NCI-H524 (cell line): ENCODE data around the gene RNU5D-1.
"Not testable (repeated sequence)": the region's sequence is repeated elsewhere in the genome, so short reads cannot be mapped to it uniquely, and the experiment has no call there.

Source experiments
- DNase-seq, 2 experiments: peaks; one replicate each; lab custom pipeline; 2025; lab: John Stamatoyannopoulos, UW

RNU5D-1 gene

DNA sequence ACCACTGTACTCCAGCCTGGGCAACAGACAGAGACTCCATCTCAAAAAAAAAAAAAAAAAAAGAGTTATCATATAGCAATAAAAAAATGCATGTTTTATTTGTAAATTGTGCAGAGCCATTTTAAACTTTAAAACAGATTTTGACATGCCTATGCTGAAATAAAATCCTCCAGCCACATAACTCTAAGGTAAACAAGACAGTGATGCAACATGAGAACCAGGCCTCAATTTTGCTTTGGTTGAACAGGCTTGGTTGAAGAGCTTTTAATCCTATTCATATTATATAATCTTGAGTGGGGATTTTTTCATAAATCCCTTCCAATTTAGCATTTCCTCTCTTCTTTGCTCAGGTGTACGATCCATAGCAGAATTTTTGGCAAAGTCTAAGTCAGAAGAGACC lies 30.4 kb downstream of the RNU5D-1 start:
- DNase-seq = peak in 1 of 2 experiments; percentile 60

DNA sequence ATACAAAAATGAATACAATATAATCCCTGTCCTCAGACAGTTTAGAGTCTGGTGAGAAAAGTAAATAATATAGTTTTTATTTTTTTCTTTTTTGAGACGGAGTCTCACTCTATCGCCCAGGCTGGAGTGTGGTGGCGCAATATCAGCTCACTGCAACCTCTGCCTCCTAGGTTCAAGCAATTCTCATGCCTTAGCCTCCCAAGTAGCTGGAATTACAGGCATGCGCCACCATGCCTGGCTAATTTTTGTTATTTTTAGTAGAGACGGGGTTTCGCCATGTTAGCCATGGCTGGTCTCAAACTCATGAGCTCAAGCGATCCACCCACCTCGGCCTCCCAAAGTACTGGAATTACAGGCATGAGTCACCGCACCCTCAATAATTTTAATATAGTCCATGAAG lies 31.6 kb downstream of the RNU5D-1 start:
- not testable (repeated sequence) for DNase-seq

DNA sequence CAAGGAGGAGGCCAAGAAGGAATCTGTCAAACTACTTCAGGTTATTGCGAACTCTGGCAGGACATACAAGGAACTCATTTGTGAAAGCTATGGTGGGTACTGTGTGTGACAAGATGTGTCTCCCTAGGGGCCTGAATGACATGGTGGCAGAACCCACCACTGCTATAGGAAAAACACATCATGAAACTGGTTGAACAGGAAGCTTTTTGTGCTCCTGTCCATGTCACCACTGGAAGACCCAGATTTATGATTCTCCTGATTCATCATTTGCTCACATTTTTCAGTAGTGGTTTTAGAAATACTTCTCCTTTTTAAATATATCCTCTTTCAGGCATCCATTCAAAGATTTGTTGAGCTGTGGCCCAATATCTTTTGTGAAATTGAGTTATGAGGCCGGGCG lies 32.8 kb downstream of the RNU5D-1 start:
- no peak for DNase-seq

DNA sequence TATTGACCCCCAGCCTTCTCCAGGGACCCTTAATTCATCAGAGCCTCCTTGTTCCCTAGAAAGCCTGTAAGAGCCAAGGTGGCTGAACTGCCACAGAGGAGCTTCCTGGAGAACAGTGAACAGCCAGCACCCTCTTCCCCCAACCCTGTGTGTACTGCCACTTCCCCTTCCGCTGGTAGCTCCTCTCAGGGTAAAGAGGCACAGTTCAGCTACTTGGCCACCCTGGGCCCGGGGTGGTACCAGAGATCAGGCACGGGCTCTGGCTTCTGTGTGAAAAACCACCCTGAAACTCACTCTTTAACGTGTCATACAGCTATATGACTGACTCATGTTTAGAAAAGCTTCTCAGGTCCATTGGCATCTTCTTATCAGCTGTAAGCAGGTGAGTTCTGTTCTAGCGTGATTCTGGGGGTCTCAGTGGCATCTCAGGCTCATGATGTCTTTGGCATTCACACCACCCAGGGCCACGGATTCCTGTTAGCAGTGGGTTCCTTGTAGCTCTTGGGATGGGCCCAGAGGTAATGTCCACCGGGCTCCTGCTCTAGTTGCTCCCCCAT lies 34.1 kb downstream of the RNU5D-1 start:
- no peak for DNase-seq

DNA sequence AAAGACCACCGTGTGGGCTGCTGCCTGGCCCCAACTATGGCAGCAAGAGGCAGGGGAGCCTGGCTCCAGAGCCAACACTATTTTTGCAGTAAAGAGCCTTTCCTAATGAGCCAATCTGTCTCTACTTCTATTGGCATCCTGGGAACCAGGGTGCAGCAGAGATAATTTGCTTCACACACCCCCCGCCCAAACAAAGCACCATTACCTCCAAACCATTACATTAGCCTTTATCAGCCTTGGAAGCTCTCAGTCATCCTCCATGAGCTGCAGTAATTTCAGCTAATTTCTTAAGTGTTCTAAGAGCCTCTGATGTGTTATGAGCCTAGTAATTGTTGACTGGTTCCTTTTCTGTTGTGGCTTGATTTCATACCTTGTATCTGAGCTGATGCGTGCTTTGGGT lies 34.9 kb downstream of the RNU5D-1 start:
- DNase-seq = no peak

DNA sequence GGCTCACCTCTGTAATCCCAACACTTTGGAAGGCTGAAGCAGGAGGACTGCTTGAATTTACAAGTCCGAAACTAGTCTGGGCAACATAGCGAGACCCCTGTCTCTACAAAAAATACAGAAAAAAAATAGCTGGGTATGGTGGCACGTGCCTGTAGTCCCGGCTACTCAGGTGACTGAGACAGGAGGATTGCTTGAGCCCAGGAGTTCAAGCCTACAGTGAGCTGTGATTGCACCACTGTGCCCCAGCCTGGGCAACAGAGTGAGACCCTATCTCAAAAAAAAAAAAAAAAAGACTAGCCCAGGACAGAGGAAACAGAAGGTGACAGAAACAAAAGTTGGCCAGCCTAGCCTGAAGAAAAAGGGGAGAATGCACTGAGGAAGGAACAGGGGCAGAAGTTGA lies 35.3 kb downstream of the RNU5D-1 start:
- DNase-seq = no peak

DNA sequence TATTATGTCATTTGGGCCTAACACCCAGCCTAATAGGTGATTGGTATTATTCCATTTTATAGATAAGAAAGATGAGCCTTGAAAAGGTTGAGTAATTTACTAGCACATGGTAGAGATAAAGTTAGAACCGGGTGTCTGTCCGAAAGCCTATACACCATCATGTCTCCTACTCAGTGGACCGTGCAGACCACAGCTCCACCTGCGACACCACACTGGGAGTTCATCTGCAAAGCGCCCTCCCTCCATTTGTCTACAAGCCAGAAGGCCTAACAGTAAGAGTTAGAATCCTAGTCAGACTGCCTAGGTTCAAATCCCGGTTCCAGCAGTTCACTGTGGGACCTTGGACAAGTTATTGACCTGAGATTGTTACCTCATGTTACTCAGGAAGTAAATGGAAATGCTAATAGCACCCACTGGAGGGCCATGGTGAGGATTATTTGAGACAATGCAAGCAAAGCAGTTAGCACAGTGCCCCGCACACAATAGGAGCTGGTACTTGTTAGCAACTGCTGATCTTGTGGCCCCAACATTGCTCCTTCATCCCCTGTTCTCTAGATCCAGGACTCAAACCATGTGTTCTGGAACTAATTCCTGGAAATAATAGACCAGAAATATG lies 36.0 kb downstream of the RNU5D-1 start:
- no peak for DNase-seq

DNA sequence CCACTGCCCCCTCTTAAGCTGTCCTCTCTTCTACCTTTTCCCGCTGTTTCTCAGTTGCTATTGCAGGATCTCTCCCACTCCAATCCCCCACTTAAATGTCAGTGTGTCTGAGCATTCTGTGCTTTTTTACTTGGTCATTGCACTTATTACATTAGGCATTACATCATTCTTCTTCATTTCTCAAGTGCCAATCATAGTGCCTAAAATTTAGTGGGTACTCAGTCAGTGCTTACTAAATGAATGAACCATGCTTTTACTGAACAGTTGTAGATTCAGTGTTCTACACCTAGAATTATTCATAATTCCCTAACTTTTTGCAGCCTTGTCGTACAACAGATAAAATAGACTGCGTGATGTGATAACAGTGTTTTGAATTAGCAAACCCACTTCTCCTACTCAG lies 37.1 kb downstream of the RNU5D-1 start:
- no peak for DNase-seq

DNA sequence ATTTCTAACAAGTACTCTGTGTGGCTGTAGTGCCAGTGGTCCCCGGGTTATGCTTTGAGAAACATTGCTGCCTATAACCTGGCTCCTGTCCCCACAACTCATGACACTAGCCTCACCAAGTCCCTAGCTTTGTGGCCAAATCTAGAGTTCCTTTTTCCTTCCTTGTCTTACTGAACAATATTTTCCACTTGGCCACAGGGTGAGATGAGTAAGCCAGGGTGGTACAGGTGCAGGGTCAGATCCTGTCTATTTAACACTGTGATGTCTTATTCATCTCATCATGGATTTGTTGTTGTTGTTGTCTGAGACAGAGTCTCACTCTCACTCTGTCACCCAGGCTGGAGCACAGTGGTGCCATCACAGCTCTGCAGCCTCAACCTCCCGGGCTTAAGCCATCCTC lies 37.8 kb downstream of the RNU5D-1 start:
- DNase-seq = no peak

DNA sequence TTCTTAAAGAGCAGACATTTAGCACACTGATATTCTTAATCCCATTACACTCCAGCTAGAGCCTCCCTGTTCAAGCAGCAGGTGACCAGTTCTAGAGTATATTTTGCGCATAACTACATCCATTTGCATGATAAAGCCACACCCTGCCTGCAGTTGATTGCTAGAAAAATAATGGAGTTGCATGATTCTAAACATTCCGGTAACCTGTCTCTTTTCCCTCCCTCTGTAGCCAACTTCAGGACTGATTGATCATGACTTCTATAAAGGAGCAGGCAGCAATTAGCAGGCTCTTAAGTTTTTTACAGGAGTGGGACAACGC lies 41.6 kb downstream of the RNU5D-1 start:
- DNase-seq = peak in 1 of 2 experiments; percentile 20

DNA sequence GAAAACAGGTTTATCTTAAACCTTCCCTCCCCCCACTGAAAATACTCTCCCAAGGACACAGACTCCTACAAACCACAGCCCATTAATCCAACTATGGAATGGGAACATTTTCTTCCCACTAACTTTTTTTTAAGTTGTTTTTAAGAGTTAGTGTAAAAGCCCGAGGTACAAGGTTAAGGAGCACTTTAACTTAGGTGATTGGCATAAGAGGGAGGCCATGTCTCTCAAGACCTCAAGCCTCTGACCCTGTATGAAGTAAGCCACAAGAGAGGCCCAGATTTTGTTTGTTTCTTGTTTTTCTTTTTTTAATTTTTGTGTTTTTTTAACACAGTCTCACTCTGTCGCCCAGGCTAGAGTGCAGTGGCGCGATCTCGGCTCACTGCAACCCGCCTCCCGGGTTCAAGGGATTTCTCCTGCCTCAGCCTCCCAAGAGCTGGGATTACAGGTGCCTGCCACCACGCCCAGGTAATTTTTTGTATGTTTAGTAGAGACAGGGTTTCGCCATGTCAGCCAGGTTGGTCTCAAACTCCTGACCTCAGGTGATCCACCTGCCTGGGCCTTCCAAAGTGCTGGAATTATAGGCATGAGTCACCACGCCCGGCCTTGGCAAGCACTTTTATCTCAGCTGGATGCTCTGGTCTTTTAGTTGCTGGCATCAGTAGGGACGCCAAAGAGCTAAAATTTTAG lies 42.1 kb downstream of the RNU5D-1 start:
- no peak for DNase-seq

DNA sequence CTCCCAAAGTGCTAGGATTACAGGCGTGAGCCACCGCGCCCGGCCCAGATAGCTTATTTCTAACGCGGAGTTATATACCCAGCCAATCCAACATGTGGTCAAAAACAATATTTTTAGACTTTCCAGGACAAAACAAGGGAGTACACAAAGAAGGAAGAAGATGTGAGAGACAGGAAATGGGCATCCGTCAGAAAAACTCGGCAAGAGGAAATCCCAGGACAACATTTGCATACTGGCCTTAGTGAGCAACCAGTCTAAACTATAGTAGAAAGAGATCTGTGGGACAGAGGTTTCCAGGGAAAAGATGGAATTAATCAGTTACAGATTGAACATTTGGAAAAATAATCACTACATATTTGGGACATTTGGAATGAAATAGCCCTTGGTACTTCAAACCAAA lies 45.1 kb downstream of the RNU5D-1 start:
- DNase-seq = no peak

DNA sequence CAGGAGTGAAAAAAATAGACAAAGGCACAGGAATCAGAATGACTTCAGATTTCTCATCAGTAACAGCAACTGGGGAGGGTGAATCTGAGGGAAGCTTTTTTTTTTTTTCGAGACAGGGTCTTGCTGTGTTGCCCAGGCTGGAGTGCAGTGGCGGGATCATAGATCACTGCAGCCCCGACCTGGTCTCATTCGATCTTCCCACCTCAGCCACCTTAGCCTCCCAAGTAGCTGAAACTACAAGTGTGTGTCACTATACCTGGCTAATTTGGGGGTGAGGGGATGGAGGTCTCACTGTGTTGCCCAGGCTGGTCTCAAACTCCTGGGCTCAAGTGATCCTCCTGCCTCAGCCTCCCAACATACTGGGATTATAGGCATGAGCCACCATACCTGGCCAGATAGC lies 45.8 kb downstream of the RNU5D-1 start:
- no peak for DNase-seq

DNA sequence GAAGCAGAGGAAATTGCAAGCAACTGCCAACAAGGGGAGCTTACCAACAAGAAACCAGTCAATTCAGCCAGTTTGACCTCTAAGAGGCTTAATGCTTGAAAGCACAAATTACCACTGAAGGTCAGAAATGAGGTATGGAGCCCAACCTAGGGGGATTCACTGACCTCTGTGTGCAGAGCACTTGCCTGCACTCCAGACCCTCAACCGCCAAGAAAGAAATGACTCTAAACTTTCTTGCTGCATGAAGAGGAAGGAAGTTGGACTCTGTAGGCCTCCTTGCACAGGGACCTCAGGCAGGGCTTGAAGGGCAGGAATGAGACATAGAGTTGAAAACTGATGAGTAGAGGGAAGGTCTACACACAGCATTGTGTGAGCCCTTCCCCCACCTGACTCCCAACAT lies 46.4 kb downstream of the RNU5D-1 start:
- no peak for DNase-seq

DNA sequence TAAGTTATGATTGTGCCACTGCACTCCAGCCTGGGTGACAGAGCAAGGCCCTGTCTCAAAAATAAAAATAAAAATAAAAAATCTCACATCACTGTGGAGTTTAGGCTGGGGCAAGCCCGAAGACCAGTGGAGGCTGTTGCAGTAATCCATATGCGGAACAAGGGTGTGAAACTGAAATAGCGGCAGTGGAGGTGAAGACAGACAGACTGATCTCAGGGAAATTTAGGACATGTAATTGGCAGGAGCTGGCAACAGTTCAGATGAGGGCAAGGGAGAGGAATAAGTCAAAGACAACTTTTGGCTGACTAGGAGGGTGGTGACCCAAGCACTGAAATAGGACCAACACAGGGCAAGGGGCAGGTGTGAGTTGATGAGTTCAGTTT lies 48.1 kb downstream of the RNU5D-1 start:
- DNase-seq = no peak

DNA sequence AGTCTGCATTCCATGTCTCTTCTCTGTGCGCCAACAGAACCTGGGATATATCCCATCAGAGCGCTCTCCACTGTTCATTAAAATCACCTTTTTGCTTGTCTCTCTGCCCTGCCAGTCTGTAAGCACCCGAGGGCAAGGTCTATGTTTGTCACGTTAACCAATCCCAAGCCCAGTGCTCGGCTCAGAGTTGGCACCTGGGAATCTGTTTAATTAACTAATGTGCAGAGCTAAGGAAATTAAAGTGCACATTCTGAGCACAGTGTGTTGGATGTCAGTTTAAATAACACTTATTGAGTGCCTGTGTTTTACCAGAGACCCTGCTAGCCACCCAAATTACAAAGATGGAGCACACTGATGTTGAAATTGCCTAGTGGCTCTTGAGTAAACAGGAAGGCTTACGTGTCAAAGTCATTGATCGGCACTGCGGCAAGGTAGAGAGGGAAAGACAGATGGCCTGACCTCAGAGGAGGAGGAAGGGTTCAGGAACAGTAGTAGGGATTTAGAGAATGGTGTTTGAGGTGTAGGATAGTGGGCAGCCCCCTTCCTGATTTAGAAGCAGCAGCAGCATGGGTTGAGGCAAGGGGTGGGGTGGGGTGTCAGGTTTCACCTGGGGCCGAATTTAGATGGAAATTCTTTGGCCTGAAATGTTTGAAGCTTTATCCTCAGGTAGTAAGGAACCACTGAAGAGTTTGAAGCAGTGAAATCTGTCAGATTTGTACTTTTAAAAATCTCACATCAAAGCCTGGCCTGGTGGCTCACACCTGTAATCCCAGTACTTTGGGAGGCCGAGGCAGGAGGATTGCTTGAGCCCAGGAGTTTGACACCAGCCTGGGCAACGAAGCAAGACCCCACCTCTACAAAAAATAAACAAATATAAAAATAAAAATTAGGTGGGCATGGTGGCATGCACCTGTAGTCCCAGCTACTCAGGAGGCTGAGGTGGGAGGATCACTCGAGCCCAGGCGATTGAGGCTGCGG lies 48.8 kb downstream of the RNU5D-1 start:
- peak; percentile 42 to 64 for DNase-seq
